ENCODE data around the gene DTNA. TPM values are rescaled to one million over a fixed set of nuclear protein-coding genes. Genes with fewer than 3 reads are reported as not detected.

The DTNA gene
- total RNA-seq, 1 donor from 2014 or later = 1.6 TPM

DNA sequence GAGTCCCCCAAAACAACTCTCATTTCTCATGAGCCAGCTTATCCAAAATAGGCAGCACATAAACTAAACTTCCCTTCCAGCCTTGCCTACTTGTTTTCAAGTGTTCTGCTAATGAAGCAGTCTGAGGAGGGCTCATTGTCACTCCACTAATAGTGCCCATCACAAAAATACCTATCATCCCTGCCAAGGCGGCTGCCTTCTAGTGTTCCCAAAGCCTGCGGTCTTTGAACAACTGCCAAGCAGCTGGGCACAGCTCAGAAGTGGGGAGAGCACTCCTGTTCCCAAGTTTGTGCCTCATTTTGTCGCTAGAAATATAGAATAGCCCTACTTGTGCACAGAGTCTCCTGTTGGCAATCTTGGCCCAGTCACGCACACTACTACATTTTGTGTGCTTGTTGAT, 50.3 kb downstream of the DTNA start:
- no peak for DNase-seq (ENCODE audit: low spot score)
- no peak for ATAC-seq

DNA sequence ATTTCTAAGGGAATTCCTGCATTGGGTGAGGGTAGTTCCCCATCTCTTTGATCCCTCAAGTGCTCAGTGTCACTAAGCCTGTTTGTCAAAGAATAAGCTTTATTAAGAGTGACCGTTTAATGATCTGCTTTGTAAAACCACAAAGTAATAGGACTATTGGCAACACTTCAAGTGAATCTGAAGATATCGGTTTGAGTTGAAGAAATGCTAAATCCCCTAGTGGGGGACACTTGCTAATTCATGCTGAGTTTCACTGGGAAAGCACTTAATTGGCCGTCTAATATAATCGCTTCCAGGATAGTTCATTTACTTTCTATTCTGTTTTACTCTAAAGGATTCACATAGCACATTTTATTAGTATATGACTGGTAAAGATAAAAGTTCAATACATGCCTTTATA, 54.4 kb downstream of the DTNA start:
- ATAC-seq = no peak
- DNase-seq (ENCODE audit: low spot score) = no peak

- DNase-seq (ENCODE audit: low spot score) (no peak), ATAC-seq (no peak)
These were observed 57.5 kb downstream of the DTNA start for GRCh38 chr18:34767601-34768027.

GRCh38 chr18:34771958-34772357, 61.9 kb downstream of the DTNA start:
- ATAC-seq (no peak), DNase-seq (ENCODE audit: low spot score) (no peak)

- ATAC-seq (no peak), DNase-seq (ENCODE audit: low spot score) (no peak)
These were observed 62.8 kb downstream of the DTNA start for GRCh38 chr18:34772887-34773286.

GRCh38 chr18:34773378-34773777, 63.3 kb downstream of the DTNA start:
- ATAC-seq (no peak), DNase-seq (ENCODE audit: low spot score) (no peak)

- ATAC-seq = peak; percentile 58
These were observed 64.1 kb downstream of the DTNA start for GRCh38 chr18:34773961-34774766.

GRCh38 chr18:34775461-34775860, 65.4 kb downstream of the DTNA start:
- no peak for DNase-seq (ENCODE audit: low spot score)
- no peak for ATAC-seq

More at GRCh38 chr18:34773961-34774766, 64.1 kb downstream of the DTNA start:
- DNase-seq (ENCODE audit: low spot score) = peak; percentile 64

- ATAC-seq (no peak), DNase-seq (ENCODE audit: low spot score) (no peak)
These were observed 69.0 kb downstream of the DTNA start for GRCh38 chr18:34779112-34779511.

DNA sequence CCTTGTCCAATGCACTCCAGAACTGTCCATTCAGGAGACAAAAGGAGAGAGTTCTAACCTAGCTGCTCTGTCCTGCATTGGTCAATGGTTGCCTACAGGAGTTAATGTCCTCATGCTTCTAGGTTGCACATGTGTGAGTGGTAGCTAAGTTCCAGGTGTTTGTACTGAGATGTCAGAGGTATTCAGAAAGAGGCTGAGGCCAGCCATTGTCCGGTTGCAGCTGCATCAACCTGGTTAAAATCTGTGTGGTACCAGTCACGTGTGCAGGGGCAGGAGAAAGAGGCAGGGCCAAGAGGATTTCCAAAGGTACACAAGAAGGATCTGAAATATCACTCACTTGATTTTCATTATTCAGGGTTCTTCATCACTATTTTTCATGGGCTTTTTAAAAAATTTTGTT, 70.8 kb downstream of the DTNA start:
- DNase-seq (ENCODE audit: low spot score) (no peak), ATAC-seq (no peak)

DNA sequence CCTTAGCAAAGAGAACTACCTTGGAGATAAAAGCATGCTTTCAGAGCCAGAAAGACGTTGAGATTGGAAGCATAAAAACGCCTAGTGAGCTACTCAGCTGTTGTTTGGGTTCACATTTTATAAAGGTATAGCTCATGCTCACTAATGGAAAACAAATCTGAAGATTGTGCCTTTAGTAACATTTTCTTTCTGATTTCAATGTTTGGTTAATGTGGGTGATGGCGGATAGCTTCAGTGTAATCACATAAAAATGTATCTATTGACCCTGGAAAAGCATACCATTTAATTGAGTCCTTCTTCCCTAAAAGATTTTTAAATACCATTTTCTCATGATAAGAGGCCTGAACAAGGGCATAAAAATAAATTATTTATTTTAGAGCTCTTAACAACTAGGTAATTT, 73.4 kb downstream of the DTNA start:
- ATAC-seq (no peak), DNase-seq (ENCODE audit: low spot score) (no peak)

DNA sequence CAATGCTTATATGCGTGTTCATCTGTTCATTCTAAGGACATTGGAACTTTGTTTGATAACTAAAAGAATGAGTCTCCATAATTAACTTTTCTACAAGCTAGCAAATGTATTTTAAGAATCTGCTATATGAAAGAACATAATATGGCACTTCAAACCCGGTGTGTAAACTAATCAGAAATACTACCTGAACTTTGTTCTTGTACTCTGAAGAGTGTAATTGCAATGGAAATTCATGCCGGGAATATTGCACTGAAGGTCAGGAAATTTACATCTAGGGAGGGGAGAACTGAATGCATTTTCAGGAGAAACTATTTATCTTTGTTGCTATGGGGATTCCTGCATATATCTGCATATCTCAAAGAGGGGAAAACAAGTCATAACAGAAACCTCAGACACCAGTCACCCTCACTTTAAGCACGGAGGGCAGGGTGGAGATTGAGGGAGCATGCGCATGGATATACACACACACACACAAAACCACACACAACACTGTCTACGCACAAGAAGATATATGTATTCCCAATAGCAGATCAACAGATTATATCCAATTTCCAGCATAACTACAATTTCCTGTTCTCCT, 76.2 kb downstream of the DTNA start:
- ATAC-seq (no peak), DNase-seq (ENCODE audit: low spot score) (no peak)

- ATAC-seq (peak; percentile 92), DNase-seq (ENCODE audit: low spot score) (no peak)
These were observed 77.9 kb downstream of the DTNA start for GRCh38 chr18:34787931-34788532.

GRCh38 chr18:34789768-34790344, 79.8 kb downstream of the DTNA start:
- ATAC-seq (no peak), DNase-seq (ENCODE audit: low spot score) (no peak)

DNA sequence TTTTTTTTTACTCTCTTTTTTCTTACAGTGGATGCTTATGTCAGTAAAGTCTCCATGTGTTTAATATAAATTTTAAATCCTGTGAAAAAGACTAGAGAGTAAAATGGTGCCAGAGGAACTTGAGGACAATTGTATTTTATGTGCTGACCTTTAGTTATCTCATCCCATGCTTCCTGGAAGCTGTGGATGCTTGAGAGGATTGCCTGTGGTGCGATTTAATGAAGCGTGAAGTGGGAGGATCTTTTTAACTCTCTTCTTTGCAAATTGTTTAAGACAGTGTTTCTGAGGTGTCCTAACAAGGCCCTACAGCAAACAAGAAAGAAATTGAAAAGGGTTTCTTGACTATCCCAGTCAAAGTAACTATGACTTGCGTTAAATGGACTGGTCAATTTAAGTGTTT, 84.2 kb downstream of the DTNA start:
- DNase-seq (ENCODE audit: low spot score) (no peak), ATAC-seq (no peak)

DNA sequence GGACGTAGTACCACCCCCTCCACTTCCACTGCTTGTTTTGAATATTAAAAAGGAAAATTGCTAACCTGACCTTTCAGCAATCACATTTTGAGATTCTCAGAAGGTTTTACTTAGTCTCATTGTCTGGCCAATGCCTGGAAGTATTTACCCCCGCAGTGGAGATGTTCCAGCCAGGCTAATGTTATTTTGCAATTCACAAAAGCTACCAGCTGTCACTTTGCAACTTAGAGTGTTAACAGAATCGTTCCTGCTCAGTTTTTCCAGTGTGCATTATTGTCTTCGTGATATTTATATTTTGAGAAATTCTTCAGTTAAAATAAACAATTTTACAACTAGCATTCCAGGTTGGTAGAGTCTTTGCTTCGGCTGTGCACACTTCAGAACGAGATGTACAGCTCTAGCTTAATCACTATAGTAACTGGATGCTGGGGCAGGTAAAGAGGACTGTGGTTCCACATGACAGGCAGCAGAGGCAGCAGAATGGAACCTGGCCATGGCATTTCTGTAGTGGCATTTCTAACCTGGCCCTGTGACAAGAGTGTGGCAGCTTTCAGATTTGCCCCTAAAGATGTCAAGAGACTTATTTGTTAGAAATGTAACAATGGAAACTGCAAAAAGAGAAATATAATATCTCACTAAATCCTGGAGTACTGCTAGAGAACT, 85.1 kb downstream of the DTNA start:
- DNase-seq (ENCODE audit: low spot score) (no peak), ATAC-seq (no peak)

DNA sequence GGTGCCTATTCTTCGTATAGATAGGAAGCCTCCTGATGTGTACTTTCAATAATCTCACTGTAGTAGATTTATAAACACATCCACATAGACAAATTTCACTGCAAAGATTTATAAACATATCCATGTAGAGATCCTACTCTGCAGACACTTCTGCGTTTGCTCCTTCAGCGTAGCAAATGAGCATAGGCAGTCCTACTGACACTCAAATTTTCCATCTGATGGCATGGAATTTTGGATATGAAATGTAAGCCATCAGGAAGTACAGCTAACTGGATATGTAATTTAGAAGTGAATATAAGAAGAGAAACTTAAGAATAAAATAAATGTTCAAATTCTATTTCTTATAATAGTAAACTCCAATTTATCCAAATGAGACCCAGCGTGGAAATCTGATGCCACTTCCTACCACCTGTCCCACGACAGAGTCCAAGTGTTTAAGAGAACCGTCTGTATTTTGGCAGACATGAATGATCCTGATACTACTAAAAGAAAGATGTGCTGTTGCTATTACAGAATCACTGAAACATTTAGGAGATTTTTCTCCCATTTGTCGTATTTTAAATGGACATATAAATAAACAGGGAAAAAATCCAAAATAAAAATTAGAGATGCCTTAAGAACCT, 86.0 kb downstream of the DTNA start:
- ATAC-seq = no peak
- DNase-seq (ENCODE audit: low spot score) = no peak

- ATAC-seq (no peak), DNase-seq (ENCODE audit: low spot score) (no peak)
These were observed 89.2 kb downstream of the DTNA start for GRCh38 chr18:34799291-34799690.

DNA sequence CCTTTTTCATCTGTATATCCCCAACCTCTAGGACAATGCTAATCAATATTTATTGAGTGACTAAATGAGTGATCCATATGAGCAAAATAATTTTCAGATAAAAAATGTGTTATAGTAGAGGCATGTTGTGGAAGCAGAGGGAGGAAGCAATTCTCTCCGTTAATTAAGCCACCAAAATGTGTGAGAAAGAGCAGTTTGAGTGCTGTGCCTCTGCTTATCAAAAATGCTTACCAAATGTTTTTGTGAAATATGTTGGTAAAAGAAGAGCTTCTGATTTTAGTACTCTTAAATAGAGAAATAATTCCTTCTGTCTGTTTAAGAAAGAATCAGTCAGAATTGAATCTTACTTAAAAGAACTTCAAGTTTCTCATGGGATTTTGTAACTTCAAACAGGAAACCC, 90.3 kb downstream of the DTNA start:
- ATAC-seq (no peak), DNase-seq (ENCODE audit: low spot score) (no peak)

- DNase-seq (ENCODE audit: low spot score) (no peak), ATAC-seq (no peak)
These were observed 91.7 kb downstream of the DTNA start for GRCh38 chr18:34801774-34802173.

- ATAC-seq = no peak
These were observed 92.9 kb downstream of the DTNA start for GRCh38 chr18:34802959-34803358.

More at GRCh38 chr18:34802959-34803358, 92.9 kb downstream of the DTNA start:
- no peak for DNase-seq (ENCODE audit: low spot score)

Measured in left lobe of liver (tissue), 2 donors.